Trophoblast cell (in vitro differentiated cells and primary cell): ENCODE results near the gene ELFN1.

Experiments
- DNase-seq, 2 donors: peaks; one replicate each; pipeline ENCODE4 v3.0.0-alpha.2; 2016
- H2AFZ ChIP-seq: 2 replicates; pipeline ENCODE4 v1.6.1; 2013; ENCODE audit warnings: low read length, moderate library complexity, mild to moderate bottlenecking; ENCODE audit not compliant: insufficient read depth, poor library complexity
- H2AK5ac ChIP-seq: 2 replicates; pipeline ENCODE4 v1.6.1; 2013; ENCODE audit warnings: mild to moderate bottlenecking, low read length
- H2BK120ac ChIP-seq: 2 replicates; pipeline ENCODE4 v1.6.1; 2013; ENCODE audit warnings: low read length, mild to moderate bottlenecking, moderate library complexity; ENCODE audit not compliant: insufficient read depth, poor library complexity
- H2BK12ac ChIP-seq: 2 replicates; pipeline ENCODE4 v1.6.1; 2013; ENCODE audit warnings: mild to moderate bottlenecking, low read length, moderate library complexity
- H2BK5ac ChIP-seq: 2 replicates; pipeline ENCODE4 v1.6.1; 2013; ENCODE audit warnings: low read length, low read depth, moderate library complexity, mild to moderate bottlenecking; ENCODE audit not compliant: poor library complexity
- H3K14ac ChIP-seq: 2 replicates; pipeline ENCODE4 v1.6.1; 2013; ENCODE audit warnings: mild to moderate bottlenecking, low read length
- H3K18ac ChIP-seq: 2 replicates; pipeline ENCODE4 v1.6.1; 2013; ENCODE audit warnings: mild to moderate bottlenecking, low read length
- H3K23ac ChIP-seq: 2 replicates; pipeline ENCODE4 v1.6.1; 2013; ENCODE audit warnings: low read length
- H3K27ac ChIP-seq: 2 replicates; pipeline ENCODE4 v1.5.1; 2013; ENCODE audit warnings: low read depth, mild to moderate bottlenecking, inconsistent platforms, low read length, moderate library complexity
- H3K27me3 ChIP-seq: 2 replicates; pipeline ENCODE4 v1.6.1; 2013; ENCODE audit warnings: inconsistent platforms, mild to moderate bottlenecking, low read length, moderate library complexity; ENCODE audit not compliant: insufficient read depth
- H3K36me3 ChIP-seq, 2 experiments: 1 replicate in 1 of 2; 2 replicates in 1 of 2; pipeline ENCODE4 v1.6.1; 2013; ENCODE audit warnings: low read length in 2 of 2, mild to moderate bottlenecking in 2 of 2, moderate library complexity in 1 of 2; ENCODE audit not compliant: insufficient read depth in 2 of 2, control insufficient read depth in 1 of 2
- H3K4ac ChIP-seq: 2 replicates; pipeline ENCODE4 v1.6.1; 2013; ENCODE audit warnings: low read depth, mild to moderate bottlenecking, low read length, moderate library complexity
- H3K4me1 ChIP-seq, 2 experiments: 1 replicate in 1 of 2; 2 replicates in 1 of 2; pipeline ENCODE4 v1.6.1; 2013; ENCODE audit warnings: low read length in 2 of 2, mild to moderate bottlenecking in 2 of 2, moderate library complexity in 1 of 2; ENCODE audit not compliant: insufficient read depth in 2 of 2, control insufficient read depth in 1 of 2
- H3K4me2 ChIP-seq: 2 replicates; pipeline ENCODE4 v1.6.1; 2013; ENCODE audit warnings: inconsistent platforms, mild to moderate bottlenecking, low read length, moderate library complexity
- H3K4me3 ChIP-seq: 2 replicates; pipeline ENCODE4 v1.5.1; 2013; ENCODE audit warnings: mild to moderate bottlenecking, low read depth, low read length, inconsistent platforms
- H3K79me1 ChIP-seq: one replicate; pipeline ENCODE4 v1.6.1; 2013; ENCODE audit warnings: low read length
- H3K79me2 ChIP-seq: 2 replicates; pipeline ENCODE4 v1.6.1; 2013; ENCODE audit warnings: low read length, mild to moderate bottlenecking; ENCODE audit not compliant: control insufficient read depth, insufficient read depth, poor library complexity
- H3K9ac ChIP-seq: 2 replicates; pipeline ENCODE4 v1.6.1; 2013; ENCODE audit warnings: mild to moderate bottlenecking, low read length
- H3K9me3 ChIP-seq: 2 replicates; pipeline ENCODE4 v1.6.1; 2013; ENCODE audit warnings: low read depth, mild to moderate bottlenecking, control low read depth, inconsistent platforms, low read length; ENCODE audit not compliant: insufficient read depth
- H4K12ac ChIP-seq: 2 replicates; pipeline ENCODE4 v1.6.1; 2013; ENCODE audit warnings: low read depth, mild to moderate bottlenecking, low read length, moderate library complexity
- H4K8ac ChIP-seq: 2 replicates; pipeline ENCODE4 v1.6.1; 2013; ENCODE audit warnings: low read depth, mild to moderate bottlenecking, low read length, moderate library complexity
- H4K91ac ChIP-seq: one replicate; pipeline ENCODE4 v1.6.1; 2013; ENCODE audit warnings: low read depth, mild to moderate bottlenecking, low read length, moderate library complexity
- WGBS: extraction: QIAGEN DNeasy Blood & Tissue Kit; methylation state at CpG from one replicate; pipeline ENCODE4 v1.1.7; 2013; ENCODE audit warnings: missing lambda C conversion rate; ENCODE audit not compliant: insufficient read length, insufficient coverage; ENCODE audit errors: extremely low coverage; 5-methylcytosine and 5-hydroxymethylcytosine counted together

The ELFN1 gene

DNA sequence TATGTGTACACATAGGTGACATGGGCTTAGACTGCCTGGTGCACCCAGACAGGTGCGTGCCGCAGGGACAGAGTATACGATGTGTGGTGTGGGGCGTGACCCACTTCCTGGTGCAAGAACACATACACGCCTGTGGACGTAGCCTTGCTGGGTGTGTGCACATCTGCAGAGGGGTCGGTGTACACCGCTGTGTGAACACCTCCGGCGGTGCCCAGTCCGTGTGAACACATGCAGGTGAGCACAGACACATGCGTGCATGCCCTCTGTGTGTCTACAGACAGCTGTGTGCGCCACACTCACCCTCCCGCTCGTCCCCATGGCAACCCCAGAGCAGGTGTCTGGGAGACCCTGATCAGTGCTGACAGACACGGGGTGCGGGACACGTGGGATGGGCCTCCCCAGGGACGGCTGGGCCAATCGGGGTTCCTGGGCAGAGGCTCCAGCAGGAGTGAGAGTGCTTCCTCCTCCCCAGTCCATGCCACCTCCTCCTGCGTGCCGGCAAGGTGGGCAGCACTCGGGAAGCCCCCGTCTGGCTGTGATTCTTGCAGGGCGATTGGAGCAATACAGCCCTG lies 23.4 kb downstream of the ELFN1 start:
- Histone ChIP-seq H4K8ac (no peak overlapping the region), H2BK12ac (no peak overlapping the region), H3K4me3 (peak overlapping the region; percentile 21), H2AK5ac (no peak overlapping the region), H3K79me1 (no peaks in the 10 kb centered on the region), H4K91ac (no peak overlapping the region), H2BK120ac (no peak overlapping the region), H3K14ac (no peak overlapping the region), H3K4me1 (no peaks in the 10 kb centered on the region), H3K4ac (no peak overlapping the region), H3K9ac (no peak overlapping the region), H3K27ac (no peak overlapping the region), H3K9me3 (peaks cover 2% of the 10 kb centered on the region), H4K12ac (no peak overlapping the region), H3K79me2 (no peaks in the 10 kb centered on the region), H2BK5ac (no peak overlapping the region), H3K36me3 (no peaks in the 10 kb centered on the region), H3K27me3 (no peaks in the 10 kb centered on the region), H3K4me2 (no peak overlapping the region), H3K23ac (no peak overlapping the region), H3K18ac (no peak overlapping the region), H2AFZ (no peak overlapping the region)
- DNase-seq: no peak
- no CpG with 5 or more reads among the region's 25 CpGs for WGBS

DNA sequence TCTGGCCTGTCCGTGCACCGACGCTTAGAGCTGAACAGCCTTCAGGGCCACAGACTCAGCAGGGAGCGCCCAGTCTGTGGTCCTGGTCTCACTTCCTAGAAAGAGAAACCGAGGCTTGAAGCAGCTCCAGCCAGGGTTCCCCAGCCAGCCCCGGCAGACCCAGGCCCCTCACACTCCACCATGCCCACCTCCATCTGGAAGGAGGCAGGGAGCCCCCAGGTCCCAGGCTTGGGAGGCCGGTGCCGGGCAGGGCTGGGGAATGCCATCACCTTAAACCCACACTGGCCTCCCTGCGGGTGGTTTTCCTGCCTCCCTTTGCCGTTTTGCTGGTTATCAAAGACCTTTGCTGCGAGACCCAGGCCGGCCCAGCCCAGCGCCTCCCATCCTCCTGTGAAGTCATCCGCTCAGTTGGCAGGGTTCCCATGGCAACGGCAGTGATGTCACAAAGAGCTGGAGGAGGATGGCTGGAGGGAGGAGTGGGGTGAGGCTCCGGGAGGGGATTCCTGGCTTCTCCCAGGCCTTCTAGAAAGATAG lies 24.0 kb downstream of the ELFN1 start:
- Histone ChIP-seq H3K4me2 (no peak overlapping the region), H3K79me2 (no peaks in the 10 kb centered on the region), H3K18ac (no peak overlapping the region), H3K27ac (no peak overlapping the region), H2AK5ac (no peak overlapping the region), H3K4me1 (no peaks in the 10 kb centered on the region), H3K79me1 (no peaks in the 10 kb centered on the region), H2BK120ac (no peak overlapping the region), H2BK5ac (no peak overlapping the region), H4K91ac (no peak overlapping the region), H3K27me3 (no peaks in the 10 kb centered on the region), H3K4me3 (no peak overlapping the region), H3K36me3 (no peaks in the 10 kb centered on the region), H3K14ac (no peak overlapping the region), H3K9ac (no peak overlapping the region), H4K12ac (no peak overlapping the region), H4K8ac (no peak overlapping the region), H3K23ac (no peak overlapping the region), H2AFZ (no peak overlapping the region), H2BK12ac (no peak overlapping the region), H3K9me3 (peaks cover 2% of the 10 kb centered on the region), H3K4ac (no peak overlapping the region)
- DNase-seq: no peak
- WGBS: no CpG with 5 or more reads among the region's 16 CpGs

DNA sequence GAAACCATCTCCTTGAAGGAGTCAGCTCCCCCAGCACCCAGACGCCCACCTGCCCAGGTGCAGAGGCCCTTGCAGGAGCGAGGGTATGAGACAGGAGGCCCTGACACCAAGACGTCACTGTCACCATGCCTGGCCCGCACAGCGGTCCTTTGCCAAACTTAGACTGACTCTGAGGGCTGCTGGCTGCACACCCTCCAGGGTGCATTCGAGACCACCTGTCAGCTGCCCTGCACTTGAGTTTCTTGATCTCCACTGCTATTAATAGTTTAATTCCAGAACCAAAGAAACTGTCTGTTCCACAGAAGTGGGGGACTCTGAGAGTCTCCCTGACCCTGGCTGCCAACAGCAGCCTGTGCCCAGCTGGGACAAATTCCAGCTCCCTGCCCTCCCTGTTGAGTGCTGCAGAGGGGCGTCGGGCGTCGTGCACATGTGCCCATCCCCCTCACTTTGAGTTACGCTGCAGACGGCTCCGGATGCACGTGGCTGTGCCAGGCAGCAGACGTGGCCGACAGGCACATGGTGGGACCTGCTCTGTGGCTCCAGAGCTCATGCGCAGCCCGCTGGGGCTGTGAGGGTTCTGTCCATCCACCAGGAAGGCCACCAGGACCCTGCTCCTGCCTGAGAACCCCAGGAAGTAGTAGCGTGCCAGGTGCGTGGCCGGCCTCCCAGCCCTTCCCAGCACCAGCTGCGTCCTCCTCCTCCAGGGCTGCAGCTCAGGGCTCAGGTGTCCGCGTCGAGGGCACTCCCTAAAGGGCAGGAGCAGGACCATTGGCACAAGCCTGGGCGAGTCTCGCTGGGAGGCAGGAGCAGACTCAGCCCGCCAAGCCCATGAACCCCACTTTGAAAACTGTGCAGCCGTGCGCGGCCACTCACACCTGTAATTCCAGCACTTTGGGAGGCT lies 24.8 kb downstream of the ELFN1 start:
- H4K12ac ChIP-seq: no peak overlapping the region
- no peak overlapping the region for H2AFZ ChIP-seq
- no peak for DNase-seq
- H3K4me2 ChIP-seq: no peak overlapping the region
- H2BK5ac ChIP-seq: no peak overlapping the region
- H3K36me3 ChIP-seq: no peaks in the 10 kb centered on the region
- no peak overlapping the region for H3K27ac ChIP-seq
- WGBS: no CpG with 5 or more reads among the region's 31 CpGs
- H2BK12ac ChIP-seq: no peak overlapping the region
- no peak overlapping the region for H3K23ac ChIP-seq
- H3K4ac ChIP-seq: no peak overlapping the region
- H3K4me1 ChIP-seq: no peaks in the 10 kb centered on the region
- no peak overlapping the region for H4K8ac ChIP-seq
- no peaks in the 10 kb centered on the region for H3K79me1 ChIP-seq
- H2BK120ac ChIP-seq: no peak overlapping the region
- no peak overlapping the region for H3K4me3 ChIP-seq
- no peaks in the 10 kb centered on the region for H3K79me2 ChIP-seq
- no peak overlapping the region for H4K91ac ChIP-seq
- H2AK5ac ChIP-seq: no peak overlapping the region
- no peaks in the 10 kb centered on the region for H3K27me3 ChIP-seq
- peaks cover 2% of the 10 kb centered on the region for H3K9me3 ChIP-seq
- H3K14ac ChIP-seq: no peak overlapping the region
- no peak overlapping the region for H3K9ac ChIP-seq
- H3K18ac ChIP-seq: no peak overlapping the region

DNA sequence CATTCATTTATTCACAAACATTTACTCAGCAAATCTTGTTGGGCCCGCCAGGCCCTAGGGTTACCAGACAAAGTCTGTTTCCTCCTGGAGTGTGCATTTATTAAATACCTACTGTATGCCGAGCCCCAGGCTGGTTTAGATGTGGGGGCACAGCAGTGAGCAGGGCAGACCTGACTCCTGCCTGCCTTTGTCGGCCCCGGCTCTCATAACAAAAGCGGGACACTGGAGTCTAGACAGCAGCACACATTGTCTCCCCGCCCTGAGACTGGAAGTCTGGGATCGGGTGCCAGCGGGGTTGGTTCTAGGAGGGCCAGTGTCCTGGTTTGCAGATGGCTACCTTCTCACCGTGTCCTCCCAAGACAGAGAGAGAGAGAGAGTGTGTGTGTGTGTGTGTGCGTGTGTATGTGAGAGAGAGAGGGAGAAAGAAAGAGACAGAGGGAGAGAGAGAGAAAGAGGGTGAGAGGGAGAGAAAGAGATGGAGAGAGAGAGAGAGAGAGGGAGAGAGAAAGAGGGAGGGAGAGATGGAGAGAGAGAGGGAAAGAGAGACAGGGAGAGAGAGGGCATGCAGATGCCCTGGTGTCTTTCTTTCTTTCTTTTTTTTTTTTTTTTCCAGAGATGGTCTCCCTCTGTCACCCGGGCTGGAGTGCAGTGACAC lies 25.9 kb downstream of the ELFN1 start:
- H3K79me2 ChIP-seq: no peaks in the 10 kb centered on the region
- WGBS: no CpG with 5 or more reads among the region's 11 CpGs
- no peaks in the 10 kb centered on the region for H3K4me1 ChIP-seq
- DNase-seq: no peak
- H2BK5ac ChIP-seq: no peak overlapping the region
- H3K36me3 ChIP-seq: no peaks in the 10 kb centered on the region
- H2AFZ ChIP-seq: no peak overlapping the region
- no peak overlapping the region for H3K23ac ChIP-seq
- H4K12ac ChIP-seq: no peak overlapping the region
- no peak overlapping the region for H4K91ac ChIP-seq
- H3K14ac ChIP-seq: no peak overlapping the region
- H3K4me3 ChIP-seq: no peak overlapping the region
- no peaks in the 10 kb centered on the region for H3K79me1 ChIP-seq
- no peak overlapping the region for H3K9ac ChIP-seq
- H2AK5ac ChIP-seq: no peak overlapping the region
- H4K8ac ChIP-seq: no peak overlapping the region
- no peak overlapping the region for H2BK120ac ChIP-seq
- no peak overlapping the region for H2BK12ac ChIP-seq
- no peaks in the 10 kb centered on the region for H3K27me3 ChIP-seq
- no peak overlapping the region for H3K27ac ChIP-seq
- no peak overlapping the region for H3K4me2 ChIP-seq
- no peak overlapping the region for H3K4ac ChIP-seq
- peaks cover 3% of the 10 kb centered on the region for H3K9me3 ChIP-seq
- no peak overlapping the region for H3K18ac ChIP-seq
